Suppressor macrophage treated with lipopolysaccharide for 1 hour (primary cell): Measurements from ENCODE around the gene TRPM4.
"Not testable (repeated sequence)": the region's sequence is repeated elsewhere in the genome, so short reads cannot be mapped to it uniquely, and the experiment has no call there.

Experiments used
- DNase-seq, 3 donors: peaks; one replicate each; pipeline ENCODE4 v3.0.0-alpha.2; 2020 to 2022

Gene TRPM4

DNA sequence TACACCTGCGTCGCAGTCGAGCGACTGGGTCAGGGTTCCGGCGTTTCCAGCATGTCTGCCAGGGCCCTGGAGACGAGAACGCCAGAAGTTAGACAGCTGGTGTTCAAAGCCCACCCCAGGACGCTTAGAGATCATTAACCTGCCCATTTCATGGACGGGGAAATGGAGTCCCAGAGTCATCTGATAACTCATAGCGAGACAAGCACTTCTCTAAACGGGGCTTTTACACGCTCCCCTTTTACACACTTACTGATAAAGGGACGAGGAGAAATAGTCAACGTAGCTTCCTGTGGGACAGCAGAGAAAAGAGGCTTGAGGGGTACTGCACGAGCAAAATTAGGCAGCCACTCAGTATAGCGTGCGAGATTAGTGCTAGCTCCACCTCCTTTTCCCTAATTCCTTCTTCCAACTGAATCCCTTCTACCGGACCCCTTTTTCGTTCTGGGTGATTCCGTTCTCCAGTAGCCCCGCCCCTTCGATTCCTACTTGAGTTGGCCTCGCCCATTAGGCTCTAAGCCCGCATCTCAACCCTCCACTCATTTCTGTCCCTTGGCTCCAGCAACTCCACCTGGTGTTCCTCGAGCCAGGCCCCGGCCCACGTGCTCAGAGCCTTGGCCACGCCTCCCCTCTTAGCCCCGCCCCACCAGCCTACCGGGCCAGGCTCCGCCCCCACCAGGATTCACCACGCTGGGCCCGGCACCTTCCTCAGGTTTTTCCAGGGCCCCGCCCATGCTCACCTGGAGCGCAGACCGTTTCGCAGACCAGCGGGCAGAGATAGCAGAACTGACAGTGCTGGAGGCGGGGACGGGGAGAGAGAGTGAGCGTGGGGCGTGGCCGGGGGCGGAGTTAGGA is 6.1 kb upstream of the TRPM4 start:
- peak; percentile 38 to 69 (median 46) for DNase-seq

DNA sequence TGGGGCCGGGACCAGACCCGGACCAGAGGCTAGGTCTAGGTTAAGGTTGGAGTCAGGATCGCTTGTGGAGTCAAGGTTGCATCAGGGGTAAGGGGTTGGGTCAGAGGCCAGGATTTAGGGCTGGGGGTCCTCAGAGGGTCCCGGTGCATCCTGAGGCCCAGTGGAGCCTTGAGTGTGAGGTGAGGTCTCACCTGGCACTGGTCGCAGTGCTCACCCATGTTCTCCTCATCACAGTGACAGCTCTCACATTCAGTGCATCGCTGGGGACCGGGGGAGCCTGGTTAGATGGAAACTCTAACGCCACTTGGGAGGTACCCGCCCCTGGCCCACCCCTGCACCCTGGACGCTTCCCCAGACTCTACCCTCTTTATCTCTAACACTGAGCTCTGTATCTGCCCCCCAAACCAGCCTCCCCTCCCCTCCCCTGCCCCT is 5.5 kb upstream of the TRPM4 start:
- no peak for DNase-seq

DNA sequence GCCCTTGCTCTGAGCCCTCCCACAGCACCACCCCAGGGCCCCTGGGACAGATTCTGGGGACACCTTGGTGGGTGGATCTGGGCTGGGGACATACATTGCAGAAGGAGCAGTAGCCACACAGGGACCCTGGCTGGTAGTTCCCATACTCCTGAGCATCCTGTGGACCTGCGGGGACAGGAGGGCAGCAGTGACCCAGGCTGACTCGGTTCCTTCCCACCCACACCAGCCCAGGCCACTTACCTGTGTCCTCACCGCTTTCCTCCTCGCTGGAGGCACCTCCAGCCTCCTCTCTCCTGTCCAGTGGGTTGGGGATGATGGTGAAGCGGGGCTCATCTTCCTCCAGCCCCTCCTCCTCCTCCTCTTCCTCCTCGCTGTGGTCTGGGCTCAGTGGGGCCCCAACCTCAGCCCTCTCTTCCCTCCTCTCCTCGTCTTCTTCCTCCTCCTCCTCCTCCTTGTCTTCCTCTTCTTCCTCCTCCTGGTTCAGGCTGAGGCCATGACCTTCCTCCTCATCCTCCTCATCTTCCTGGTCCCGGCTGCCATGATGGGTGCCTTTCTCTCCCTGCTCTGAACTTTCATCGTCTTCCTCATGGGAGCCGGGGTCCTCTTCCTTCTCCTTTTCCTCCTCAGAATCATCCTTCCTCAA is 4.3 kb upstream of the TRPM4 start:
- DNase-seq, result no peak

DNA sequence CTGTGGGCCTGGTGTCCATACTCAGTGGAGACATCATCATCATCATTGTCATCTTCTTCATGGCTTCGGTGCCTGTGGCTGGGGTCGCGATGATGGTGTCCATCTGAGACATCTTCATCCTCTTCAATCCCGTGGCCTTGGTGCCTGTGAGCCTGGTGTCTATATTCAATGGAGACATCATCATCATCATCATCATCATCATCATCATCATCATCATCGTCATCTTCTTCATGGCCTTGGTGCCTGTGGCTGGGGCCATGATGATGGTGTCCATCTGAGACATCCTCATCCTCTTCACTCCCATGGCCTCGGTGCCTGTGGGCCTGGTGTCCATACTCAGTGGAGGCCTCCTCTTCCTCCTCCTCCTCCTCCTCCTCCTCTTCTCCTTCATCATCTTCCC is 3.3 kb upstream of the TRPM4 start:
- no peak for DNase-seq

DNA sequence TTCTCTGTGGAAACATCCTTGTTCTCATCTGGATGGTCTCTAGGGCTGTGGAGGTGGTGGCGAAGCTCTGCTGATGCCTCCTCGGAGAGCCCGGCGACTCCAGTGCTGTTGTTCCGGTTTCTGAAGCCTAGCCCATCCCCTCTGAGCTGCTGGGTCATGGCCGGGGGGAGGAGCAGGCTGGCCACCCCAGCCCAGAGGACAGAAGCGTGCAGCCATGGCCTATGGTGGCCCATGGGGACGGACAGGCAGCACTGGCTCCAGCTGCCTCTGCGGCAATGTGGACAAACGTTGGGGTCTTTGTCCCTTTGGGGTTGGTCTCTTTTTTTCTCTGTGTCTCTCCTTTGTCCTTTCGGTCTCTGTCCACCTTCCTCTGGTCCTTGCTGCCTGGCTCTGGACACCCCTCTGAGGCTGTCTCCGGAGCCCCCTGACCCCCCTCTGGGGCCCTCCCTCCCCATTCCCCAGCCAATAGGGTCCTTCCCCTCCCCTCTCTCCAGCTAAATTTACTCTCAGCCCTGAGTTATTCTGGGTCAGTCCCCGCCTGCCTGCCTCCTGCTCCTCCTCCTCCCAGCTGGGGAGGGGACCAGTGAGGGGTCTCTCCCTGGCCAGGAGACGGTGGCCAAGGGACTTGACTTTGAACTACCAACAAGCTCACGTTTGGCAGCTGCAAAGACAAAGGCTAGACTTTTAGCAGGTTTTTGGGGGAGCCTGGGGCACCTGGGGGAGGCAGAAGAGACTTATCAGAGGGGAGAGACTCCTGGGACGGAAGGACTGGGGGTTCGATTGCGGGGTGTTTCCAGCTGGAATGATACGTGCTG is 2.4 kb upstream of the TRPM4 start, which contains the start of gene HRC:
TSS of gene HRC (minus strand) at position 392 of the 815 bp plus-strand sequence. CDS start at position 233, 159 bp downstream.
- DNase-seq, result peak in 2 of 3 donors; percentile 17 to 46

DNA sequence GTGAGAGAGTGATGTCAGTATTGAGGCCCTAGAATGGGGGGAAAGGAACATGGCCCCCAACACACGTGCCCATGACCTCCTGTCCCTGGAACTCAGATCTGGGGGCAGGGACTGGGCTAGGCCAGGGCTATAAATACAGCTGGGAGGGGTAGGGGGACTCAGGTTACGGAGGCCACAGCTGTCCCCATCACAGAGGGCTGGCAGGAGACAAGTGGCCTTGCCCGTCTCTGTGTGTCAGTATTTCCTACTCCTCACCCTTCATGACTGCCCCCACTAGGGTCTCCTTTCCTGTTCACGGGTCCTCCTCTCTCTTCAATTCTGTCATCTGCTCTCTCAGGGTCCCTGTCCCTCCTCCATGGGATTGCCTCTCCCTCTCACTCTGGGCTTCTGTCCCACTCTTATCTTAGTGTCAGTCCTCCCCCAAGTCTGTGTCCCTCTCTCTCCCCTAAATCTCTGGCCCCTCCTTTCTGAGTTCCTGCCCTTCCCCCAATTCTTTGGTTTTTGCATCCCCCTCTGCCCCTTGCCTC is 1.7 kb upstream of the TRPM4 start:
- DNase-seq, result no peak

DNA sequence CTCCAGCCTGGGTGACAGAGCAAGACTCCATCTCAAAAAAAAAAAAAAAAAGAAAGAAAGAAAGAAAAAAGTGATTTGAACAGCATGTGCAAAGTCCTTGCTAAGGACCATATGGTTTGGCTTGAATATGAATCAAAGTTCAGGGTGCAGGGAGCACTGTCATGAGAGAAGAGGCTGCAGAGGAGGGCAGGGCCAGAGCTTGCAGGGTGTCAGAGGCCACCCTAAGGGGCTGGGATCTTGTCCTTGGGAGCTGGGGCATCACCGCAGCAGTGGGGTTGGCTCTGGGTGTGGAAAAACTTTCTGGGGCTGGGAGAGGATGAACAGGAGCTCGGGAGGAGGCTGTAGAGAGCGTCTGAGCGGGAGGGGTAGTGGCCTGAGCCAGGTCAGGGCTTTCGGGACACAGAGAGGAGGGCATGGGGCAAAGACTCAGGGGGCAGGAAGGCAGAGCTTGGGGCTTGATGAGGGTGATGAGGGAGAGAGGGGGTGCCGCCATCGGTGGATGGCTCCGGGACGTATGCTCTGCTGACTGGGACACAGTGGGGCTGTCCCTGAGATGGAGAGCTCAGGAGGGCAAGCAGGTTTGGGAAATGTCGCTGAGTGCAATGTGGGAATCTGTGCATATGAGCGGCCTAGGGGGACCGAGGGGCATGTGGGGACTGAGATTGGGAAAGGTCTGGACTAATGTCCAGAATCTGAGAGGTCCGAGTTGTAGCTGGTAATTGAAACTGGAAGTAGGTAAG is 3.0 kb downstream of the TRPM4 start:
- DNase-seq, result no peak

DNA sequence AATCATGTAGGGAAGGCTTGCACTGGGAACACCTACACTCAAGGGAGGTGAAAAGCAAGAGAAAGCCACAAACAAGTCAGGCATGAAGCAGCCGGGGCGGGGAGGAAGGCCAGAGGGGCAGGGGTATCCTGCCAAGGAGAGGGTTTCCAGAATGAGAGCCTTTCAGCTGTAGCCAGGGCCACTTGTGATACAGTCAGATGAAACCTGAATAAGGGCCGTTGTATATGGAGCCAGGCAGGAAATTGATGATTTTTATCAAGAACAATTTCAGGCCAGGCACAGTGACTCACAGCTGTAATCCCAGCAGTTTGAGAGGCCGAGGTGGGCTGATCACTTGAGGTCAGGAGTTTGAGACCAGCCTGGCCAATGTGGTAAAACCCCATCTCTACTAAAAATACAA is 4.4 kb downstream of the TRPM4 start:
- no peak for DNase-seq

DNA sequence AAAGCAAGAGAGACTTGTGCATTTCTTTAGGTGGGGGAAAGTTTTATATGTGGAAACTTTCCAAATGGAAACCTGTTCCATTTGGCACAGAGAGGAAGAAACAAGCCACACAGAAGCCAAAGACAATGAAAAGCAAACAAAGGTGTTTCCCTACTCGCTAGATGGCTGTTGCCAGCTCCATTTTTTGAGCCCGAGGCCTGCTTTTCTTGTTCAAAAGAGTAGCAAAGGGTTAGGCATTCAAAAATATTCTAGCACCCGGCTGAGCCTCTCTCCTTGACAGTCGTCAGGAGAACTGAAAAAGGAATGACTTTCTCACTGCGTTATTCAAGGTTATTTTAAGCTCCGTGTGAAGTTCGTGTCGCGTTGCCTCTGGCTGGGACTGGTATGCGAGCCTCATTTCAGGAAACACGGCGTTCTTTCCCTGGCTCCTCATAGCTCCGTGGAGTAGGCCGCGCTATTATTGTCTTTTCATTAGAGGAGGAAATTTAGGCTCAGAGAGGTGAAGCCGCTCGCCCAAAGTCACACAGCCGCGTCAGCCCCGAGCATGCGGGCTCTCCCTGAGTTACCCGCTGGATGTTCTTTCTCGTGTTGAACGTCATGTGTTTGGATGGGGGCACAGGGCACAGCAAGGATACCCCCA is 7.6 kb downstream of the TRPM4 start:
- DNase-seq, result no peak

DNA sequence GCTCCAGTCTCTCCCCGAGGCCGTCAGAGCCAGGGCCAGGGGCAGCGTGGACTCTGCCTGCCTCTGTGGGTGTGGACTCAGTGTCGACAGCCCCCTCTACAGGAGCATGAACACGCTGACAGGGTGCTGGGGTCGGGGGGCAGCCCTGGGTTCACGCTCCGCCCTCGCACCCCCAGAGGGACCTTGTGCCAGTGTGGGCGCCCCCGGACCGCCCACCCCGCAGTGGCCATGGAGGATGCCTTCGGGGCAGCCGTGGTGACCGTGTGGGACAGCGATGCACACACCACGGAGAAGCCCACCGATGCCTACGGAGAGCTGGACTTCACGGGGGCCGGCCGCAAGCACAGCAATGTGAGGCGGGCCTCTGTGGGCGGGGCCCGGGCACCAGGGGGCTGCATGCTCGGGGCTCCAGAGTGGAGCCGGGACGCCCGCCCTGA is 8.3 kb downstream of the TRPM4 start:
- DNase-seq, result no peak

DNA sequence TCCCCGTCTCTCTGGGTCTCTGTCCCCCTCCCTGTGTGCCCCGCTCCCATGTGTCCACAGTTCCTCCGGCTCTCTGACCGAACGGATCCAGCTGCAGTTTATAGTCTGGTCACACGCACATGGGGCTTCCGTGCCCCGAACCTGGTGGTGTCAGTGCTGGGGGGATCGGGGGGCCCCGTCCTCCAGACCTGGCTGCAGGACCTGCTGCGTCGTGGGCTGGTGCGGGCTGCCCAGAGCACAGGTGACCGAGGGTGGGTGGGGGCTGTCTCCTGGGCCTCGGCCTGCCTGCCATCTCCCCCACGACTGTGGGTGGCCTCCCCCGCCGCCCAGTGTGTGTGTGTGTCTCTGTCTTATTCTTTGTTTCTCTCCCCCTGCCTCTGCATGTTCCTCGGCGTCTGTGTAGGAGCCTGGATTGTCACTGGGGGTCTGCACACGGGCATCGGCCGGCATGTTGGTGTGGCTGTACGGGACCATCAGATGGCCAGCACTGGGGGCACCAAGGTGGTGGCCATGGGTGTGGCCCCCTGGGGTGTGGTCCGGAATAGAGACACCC is 10.3 kb downstream of the TRPM4 start:
- no peak for DNase-seq

DNA sequence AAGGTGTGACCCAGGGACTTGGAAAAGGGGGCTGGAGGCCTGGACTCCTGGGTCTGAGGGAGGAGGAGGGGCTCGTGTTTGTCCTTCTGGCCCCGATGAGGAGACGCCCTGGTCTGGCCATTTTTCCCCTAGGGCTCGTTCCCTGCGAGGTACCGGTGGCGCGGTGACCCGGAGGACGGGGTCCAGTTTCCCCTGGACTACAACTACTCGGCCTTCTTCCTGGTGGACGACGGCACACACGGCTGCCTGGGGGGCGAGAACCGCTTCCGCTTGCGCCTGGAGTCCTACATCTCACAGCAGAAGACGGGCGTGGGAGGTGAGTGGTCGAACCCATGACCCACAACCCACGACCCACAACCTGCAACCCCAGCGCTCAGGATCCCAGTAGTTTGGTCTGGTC is 10.8 kb downstream of the TRPM4 start:
- no peak for DNase-seq

DNA sequence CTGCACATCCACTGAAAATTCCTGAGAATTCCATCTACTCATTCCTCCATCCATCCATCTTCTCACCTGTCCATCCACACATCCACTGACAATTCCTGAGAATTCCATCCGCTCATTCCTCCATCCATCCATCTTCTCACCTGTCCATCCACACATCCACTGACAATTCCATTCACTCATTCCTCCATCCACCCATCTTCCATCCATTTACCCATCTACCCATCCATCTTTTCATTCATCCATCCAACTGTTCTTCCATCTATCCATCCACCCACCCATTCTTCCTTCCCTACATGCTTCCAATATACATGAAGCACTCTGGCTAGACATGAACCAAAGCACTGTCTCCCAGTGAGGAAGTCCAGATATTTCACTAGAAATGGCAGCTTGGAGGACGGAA is 15.6 kb downstream of the TRPM4 start:
- no peak for DNase-seq

DNA sequence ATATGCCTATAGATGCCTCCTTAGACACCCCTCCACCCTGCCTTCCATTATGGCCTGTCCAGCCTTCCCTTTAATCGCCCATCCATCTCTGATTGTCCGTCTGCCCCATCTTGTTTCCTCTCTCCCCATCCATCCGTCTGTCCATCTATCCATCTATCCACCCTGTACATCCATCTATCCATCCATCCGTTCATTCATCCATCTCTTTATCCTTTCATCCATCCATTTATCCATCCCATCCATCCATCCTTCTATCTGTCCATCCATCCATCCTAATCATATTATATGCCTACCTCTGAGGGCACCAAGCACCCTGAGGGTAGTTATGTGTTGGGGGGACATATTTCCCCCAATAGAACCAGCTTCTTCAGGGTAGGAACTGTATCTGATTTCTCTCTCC is 23.1 kb downstream of the TRPM4 start:
- DNase-seq, result no peak

DNA sequence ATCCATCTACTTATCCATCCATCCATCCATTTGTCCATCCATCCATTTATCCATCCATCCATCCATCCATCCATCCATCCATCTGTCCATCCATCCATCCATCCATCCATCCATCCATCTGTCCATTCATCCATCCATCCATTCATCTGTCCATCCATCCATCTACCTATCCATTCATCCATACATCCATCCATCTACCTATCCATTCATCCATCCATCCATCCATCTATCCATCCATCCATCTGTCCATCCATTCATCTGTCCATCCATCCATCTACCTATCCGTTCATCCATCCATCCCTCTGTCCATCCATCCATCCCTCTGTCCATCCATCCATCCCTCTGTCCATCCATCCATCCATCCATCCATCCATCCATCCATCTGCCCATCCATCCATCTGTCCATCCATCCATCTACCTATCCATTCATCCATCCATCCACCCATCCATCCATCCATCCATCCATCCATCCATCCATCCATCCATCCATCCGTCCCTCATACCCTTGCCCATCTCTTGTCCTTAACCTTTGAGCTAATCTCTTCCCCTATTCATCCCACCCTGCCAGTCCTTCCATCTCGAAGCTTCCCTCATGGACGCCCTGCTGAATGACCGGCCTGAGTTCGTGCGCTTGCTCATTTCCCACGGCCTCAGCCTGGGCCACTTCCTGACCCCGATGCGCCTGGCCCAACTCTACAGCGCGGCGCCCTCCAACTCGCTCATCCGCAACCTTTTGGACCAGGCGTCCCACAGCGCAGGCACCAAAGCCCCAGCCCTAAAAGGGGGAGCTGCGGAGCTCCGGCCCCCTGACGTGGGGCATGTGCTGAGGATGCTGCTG is 24.6 kb downstream of the TRPM4 start:
- not testable (repeated sequence) for DNase-seq

DNA sequence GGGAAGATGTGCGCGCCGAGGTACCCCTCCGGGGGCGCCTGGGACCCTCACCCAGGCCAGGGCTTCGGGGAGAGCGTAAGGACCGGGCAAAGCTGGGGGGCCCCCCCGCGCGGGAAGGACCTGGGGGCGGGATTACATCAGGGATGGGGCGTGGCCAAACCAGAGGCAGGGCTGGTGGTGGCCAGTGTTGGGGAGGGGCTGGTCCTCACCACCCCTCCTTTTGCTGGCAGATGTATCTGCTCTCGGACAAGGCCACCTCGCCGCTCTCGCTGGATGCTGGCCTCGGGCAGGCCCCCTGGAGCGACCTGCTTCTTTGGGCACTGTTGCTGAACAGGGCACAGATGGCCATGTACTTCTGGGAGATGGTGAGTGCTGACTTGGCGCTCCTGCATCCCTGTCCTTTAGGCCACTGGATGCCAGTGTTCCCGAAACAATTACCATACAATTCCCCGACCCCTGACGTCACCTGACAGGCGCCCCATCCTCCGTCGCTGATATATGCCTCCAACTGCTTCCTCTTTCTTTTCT is 25.3 kb downstream of the TRPM4 start:
- no peak for DNase-seq

DNA sequence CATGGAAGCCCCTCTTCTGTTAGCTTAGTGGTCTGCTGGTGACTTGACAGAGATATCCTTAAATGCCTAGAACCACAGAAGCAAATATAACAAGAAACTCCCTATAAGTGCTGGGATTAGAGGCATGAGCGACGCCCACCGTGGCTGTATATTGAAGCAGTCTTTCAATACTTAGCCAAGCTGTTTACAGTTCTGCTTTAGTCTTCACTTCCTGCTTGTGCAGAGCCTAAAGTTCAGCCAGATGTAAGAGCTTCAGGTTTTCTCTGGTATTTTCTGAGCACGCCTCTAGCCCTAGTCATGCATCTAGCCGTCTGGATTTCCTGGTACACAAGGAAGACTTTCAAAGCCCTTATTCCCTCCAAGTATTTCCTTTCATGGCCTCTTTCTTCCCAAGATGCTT is 28.5 kb downstream of the TRPM4 start:
- no peak for DNase-seq

DNA sequence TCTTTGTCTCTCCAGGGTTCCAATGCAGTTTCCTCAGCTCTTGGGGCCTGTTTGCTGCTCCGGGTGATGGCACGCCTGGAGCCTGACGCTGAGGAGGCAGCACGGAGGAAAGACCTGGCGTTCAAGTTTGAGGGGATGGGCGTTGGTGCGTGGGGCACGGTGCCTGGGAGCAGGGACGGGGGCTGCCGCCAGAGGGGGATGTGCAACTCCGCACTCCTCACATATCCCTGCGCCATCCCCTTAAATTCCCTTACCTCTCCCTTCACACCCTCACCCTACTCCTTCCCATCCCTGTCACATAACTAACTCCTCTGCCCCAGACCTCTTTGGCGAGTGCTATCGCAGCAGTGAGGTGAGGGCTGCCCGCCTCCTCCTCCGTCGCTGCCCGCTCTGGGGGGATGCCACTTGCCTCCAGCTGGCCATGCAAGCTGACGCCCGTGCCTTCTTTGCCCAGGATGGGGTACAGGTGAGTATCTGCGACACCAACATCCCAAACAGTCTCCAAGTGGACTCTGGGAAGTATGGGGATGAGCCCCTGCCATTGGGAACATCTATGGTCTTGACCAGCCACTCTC is 31.1 kb downstream of the TRPM4 start:
- no peak for DNase-seq

DNA sequence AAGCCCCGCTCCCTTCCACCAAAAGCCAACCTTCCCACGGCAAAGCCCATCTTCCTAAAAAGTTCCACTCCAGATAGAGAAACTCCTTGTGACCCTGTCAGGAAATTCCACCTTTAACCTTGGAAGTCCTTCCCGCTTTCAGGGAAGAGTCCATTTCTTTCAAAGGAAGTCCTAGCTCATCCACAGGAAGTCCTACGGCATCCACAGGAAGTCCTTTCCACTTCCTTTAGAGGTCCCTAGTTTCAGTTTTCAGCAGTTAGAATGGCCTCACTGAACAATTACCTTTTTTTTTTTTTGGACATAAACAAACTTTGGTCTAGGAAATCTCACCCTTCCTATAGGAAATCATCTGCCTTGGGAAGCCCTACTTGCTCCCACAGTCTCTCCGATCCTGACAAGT is 31.7 kb downstream of the TRPM4 start:
- no peak for DNase-seq

DNA sequence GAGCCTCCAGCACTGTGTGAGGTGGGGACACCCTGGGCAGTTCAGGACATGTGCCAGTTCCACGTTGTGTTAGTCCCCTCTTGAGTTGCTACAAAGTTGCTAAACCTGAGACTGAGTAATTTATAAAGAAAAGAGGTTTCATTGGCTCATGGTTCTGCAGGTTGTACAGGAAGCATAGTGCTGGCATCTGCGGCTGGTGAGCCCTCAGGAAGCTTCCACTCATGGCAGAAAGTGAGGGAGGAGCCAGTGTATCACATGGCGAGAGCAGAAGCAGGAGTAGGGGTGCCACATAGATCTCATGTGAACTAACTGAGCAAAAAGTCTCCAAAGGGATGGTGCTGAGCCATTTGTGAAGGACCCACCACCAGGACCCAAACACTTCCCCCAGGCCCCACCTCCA is 33.2 kb downstream of the TRPM4 start:
- no peak for DNase-seq
